T-helper 17 cell (primary cell): ENCODE data around the gene TXNRD2. TPM values are rescaled to one million over a fixed set of nuclear protein-coding genes. Genes with fewer than 3 reads are reported as not detected.

Experiments used
- ATAC-seq: fragments of 150-1000 bp; cut with Tn5 transposase; 2 replicates; pipeline ENCODE4 v1.10.0; 2021; ENCODE audit warnings: mild to moderate bottlenecking, moderate library complexity
- DNase-seq, 3 donors: peaks; one replicate each; pipeline versions ENCODE4 v3.0.0 to v3.0.0-alpha.2; 2020 to 2021
- H3K9me3 ChIP-seq: one replicate; pipeline ENCODE4 v1.7.0; 2013; ENCODE audit warnings: low read length, mild to moderate bottlenecking; ENCODE audit not compliant: control insufficient read depth, poor library complexity, severe bottlenecking
- H3K27ac Mint-ChIP-seq: one replicate; pipeline ENCODE4 v1.8.0; 2022; ENCODE audit warnings: mild to moderate bottlenecking, moderate library complexity, mixed read lengths
- H3K27me3 Mint-ChIP-seq: one replicate; pipeline ENCODE4 v1.8.0; 2022; ENCODE audit warnings: mixed read lengths
- H3K36me3 Mint-ChIP-seq: one replicate; pipeline ENCODE4 v1.8.0; 2022; ENCODE audit warnings: low read depth, mixed read lengths
- H3K4me1 Mint-ChIP-seq: one replicate; pipeline ENCODE4 v1.8.0; 2022; ENCODE audit warnings: mild to moderate bottlenecking, mixed read lengths
- H3K4me3 Mint-ChIP-seq: one replicate; pipeline ENCODE4 v1.8.0; 2022; ENCODE audit warnings: mild to moderate bottlenecking, moderate library complexity, mixed read lengths
- total RNA-seq, 4 donors: library from RNA in 2 of 4; stranded (reverse) in 2 of 4; gene quantifications; one replicate each; pipeline ENCODE4 v1.2.3 and lab custom pipeline; 2022 to 2026

TXNRD2 gene
- total RNA-seq, 2 donors from 2014 or later, result 16.8 to 25.6 TPM

DNA sequence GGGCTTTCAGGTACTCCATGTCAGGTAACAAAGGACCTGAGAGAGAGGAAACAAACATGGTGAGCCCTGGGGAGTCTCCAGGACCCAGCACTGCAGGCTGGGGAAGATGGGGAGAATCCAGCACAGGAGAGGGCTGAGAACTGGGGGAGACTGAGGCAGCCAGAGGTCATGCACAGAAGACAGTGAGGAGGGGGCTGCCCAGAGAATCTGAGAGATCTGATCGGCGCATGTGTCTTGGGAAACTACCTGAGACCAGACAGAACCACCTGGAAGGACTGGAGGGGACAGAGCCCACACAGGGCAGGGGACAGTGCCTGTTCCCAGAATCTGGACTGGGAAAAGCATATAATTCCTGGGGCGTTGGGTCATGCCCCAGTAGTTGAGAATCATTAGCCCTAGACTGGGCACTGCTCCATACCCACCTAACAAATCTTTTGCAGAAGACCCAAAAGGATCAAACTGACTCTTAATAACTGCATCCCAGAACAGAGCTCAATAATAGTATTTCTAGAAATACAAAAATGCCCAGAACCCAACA is 20.0 kb downstream of the TXNRD2 start:
- H3K4me3 Mint-ChIP-seq, result peak overlapping the region; percentile 12
- peaks cover 2% of the 10 kb centered on the region for H3K36me3 Mint-ChIP-seq
- peaks cover 6% of the 10 kb centered on the region for H3K4me1 Mint-ChIP-seq
- DNase-seq (no peak), ATAC-seq (no peak)
- no peaks in the 10 kb centered on the region for H3K9me3 ChIP-seq
- no peaks in the 10 kb centered on the region for H3K27me3 Mint-ChIP-seq
- no peak overlapping the region for H3K27ac Mint-ChIP-seq

DNA sequence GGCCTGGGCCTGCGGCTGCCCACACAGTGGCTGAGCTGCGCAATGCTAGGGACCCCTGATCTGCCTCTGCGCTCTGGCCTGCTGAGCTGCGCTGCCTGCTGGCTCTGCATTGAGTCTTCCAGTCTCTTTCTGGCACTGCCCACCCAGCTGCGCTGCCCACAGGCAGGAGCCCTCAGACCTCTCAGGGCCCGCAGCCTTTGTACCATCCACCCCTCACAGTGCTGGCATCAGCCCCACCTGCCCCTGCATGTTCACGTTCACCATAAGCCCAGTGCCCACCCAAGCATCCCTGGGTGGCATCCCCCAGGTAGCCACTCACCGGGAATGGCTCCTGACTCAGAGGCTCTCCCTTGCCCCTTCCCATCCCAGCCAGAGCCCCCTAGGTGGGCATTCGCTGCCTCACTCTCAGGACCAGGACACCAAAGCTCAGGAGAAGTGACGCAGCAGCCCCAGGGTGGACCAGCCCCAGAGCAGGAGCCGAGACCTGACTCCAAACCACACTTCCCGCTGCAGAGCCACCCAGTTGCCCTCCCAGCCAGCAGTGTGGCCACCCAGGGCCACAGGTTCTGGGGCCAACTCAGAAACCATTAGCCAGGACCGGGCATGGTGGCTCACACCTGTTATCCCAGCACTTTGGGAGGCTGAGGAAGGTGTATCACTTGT is 21.8 kb downstream of the TXNRD2 start:
- Mint-ChIP-seq H3K4me3 (no peak overlapping the region), H3K27me3 (no peaks in the 10 kb centered on the region), H3K27ac (no peak overlapping the region), H3K4me1 (peaks cover 6% of the 10 kb centered on the region), H3K36me3 (peaks cover 8% of the 10 kb centered on the region)
- H3K9me3 ChIP-seq, result no peaks in the 10 kb centered on the region
- no peak for DNase-seq
- ATAC-seq, result no peak

- H3K9me3 ChIP-seq, result no peaks in the 10 kb centered on the region
- Mint-ChIP-seq H3K27me3 (no peaks in the 10 kb centered on the region), H3K4me3 (no peak overlapping the region), H3K27ac (no peak overlapping the region), H3K4me1 (peaks cover 3% of the 10 kb centered on the region), H3K36me3 (peaks cover 20% of the 10 kb centered on the region)
- DNase-seq (no peak), ATAC-seq (no peak)
Observed at GRCh38 chr22:19918332-19919106, 23.1 kb downstream of the TXNRD2 start.

GRCh38 chr22:19917389-19918138 is 24.1 kb downstream of the TXNRD2 start:
- H3K36me3 Mint-ChIP-seq, result peaks cover 20% of the 10 kb centered on the region
- no peak for ATAC-seq
- peaks cover 3% of the 10 kb centered on the region for H3K4me1 Mint-ChIP-seq
- no peaks in the 10 kb centered on the region for H3K27me3 Mint-ChIP-seq
- no peak for DNase-seq
- no peak overlapping the region for H3K4me3 Mint-ChIP-seq
- no peaks in the 10 kb centered on the region for H3K9me3 ChIP-seq
- H3K27ac Mint-ChIP-seq, result no peak overlapping the region

DNA sequence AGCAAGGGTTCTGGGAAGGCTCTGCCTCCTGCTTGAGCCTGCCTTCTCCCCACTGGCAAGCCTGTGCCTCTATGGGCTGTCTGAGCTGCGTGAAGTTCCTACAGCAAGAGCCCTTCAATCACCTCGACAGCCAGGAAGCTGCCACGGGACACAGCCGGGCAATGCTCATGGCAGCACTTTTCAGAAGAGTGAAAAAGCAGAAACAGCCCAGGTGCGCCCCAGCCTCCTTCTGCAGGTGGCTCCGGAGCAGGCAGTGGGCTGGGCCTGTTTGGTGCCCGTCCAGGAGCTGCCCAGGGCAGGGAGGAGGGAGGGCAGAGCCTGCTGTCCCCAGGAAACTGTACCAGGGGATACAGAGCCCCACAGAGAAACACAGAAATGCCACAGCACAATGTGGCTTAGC is 24.7 kb downstream of the TXNRD2 start:
- ATAC-seq, result no peak
- no peak for DNase-seq
- no peaks in the 10 kb centered on the region for H3K9me3 ChIP-seq
- Mint-ChIP-seq H3K4me3 (no peak overlapping the region), H3K27me3 (no peaks in the 10 kb centered on the region), H3K4me1 (peaks cover 3% of the 10 kb centered on the region), H3K36me3 (peaks cover 20% of the 10 kb centered on the region), H3K27ac (no peak overlapping the region)

GRCh38 chr22:19916006-19916405 is 25.6 kb downstream of the TXNRD2 start:
- peaks cover 20% of the 10 kb centered on the region for H3K36me3 Mint-ChIP-seq
- ATAC-seq, result no peak

DNA sequence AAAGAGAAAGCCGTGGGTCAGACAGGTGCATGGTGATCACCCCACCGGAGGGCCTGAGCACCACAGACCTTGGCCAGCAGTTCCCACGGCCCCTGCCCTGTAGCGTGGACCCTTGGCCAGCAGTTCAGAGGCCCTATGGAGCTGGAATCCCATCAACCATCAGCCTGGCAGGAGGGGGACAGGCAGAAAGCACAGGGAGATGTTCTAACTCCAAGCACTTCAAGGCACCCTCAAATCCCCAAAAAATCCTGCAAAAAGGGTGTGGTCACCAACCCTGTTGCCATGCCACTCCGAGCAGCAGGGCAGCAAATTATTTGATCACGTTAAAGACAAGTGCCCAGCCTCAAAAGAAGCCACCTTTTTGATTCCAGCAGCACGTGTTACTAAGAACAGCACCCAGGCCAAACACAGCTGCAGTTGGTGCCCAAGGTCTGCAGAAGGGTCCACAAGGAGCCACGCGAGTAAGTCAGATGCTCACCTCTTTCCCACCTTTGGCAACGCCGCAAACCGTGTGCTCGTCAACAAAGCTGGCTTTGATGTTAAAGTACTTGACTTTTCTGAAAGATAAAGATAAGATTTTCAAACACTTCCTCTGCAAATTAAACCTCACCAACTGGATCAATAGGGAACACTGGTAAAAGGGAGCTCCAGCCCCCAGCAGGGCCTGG is 26.2 kb downstream of the TXNRD2 start:
- H3K27me3 Mint-ChIP-seq, result no peaks in the 10 kb centered on the region
- no peaks in the 10 kb centered on the region for H3K4me1 Mint-ChIP-seq
- ATAC-seq, result no peak
- H3K27ac Mint-ChIP-seq, result no peak overlapping the region
- peaks cover 20% of the 10 kb centered on the region for H3K36me3 Mint-ChIP-seq
- H3K9me3 ChIP-seq, result no peaks in the 10 kb centered on the region
- no peak for DNase-seq
- no peak overlapping the region for H3K4me3 Mint-ChIP-seq

More at GRCh38 chr22:19916006-19916405, 25.6 kb downstream of the TXNRD2 start:
- H3K4me1 Mint-ChIP-seq, result no peaks in the 10 kb centered on the region
- no peak overlapping the region for H3K4me3 Mint-ChIP-seq
- DNase-seq, result no peak
- H3K27me3 Mint-ChIP-seq, result no peaks in the 10 kb centered on the region
- no peak overlapping the region for H3K27ac Mint-ChIP-seq
- H3K9me3 ChIP-seq, result no peaks in the 10 kb centered on the region

- ATAC-seq, result no peak
- no peak for DNase-seq
- Mint-ChIP-seq H3K4me3 (no peak overlapping the region), H3K4me1 (peaks cover 3% of the 10 kb centered on the region), H3K36me3 (peaks cover 22% of the 10 kb centered on the region), H3K27ac (no peak overlapping the region), H3K27me3 (no peaks in the 10 kb centered on the region)
- H3K9me3 ChIP-seq, result no peaks in the 10 kb centered on the region
Observed at GRCh38 chr22:19914201-19914943, 27.2 kb downstream of the TXNRD2 start.

DNA sequence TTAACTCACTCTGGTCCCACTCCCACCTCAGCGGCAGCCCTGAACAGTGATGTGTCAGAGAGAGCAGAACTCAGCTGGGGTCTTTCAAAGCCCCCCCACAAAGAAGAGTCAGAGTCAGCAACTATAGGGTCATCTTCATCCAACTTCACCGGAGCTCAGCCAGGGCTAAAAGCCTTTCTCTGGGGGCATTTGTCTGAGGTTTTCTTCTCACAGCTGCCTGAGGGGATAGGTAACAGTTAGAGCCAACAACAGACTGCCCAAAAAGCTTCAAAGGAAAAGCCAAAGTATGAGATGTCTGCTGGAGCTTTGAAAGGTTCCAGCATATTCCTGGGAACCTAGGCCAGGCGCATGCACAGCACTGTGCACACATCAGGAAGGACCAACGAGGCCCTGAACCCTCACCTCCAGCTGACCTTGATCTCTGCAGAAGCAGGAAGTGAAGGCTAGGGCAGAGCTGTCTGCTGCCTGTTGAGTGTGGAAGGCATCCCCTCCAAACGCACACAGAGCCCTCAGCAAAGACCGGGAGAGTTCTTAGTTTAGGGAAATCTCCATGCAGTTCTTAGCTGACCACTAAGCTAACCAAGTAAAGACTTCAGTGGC is 28.2 kb downstream of the TXNRD2 start:
- ATAC-seq, result no peak
- DNase-seq, result no peak
- Mint-ChIP-seq H3K4me1 (peaks cover 3% of the 10 kb centered on the region), H3K4me3 (no peak overlapping the region), H3K27ac (no peak overlapping the region), H3K27me3 (no peaks in the 10 kb centered on the region), H3K36me3 (peaks cover 22% of the 10 kb centered on the region)
- no peaks in the 10 kb centered on the region for H3K9me3 ChIP-seq

GRCh38 chr22:19912271-19912999 is 29.2 kb downstream of the TXNRD2 start:
- Mint-ChIP-seq H3K4me1 (peaks cover 3% of the 10 kb centered on the region), H3K27ac (no peak overlapping the region), H3K27me3 (no peaks in the 10 kb centered on the region), H3K36me3 (peaks cover 20% of the 10 kb centered on the region), H3K4me3 (no peak overlapping the region)
- ATAC-seq (no peak), DNase-seq (no peak)
- no peaks in the 10 kb centered on the region for H3K9me3 ChIP-seq

DNA sequence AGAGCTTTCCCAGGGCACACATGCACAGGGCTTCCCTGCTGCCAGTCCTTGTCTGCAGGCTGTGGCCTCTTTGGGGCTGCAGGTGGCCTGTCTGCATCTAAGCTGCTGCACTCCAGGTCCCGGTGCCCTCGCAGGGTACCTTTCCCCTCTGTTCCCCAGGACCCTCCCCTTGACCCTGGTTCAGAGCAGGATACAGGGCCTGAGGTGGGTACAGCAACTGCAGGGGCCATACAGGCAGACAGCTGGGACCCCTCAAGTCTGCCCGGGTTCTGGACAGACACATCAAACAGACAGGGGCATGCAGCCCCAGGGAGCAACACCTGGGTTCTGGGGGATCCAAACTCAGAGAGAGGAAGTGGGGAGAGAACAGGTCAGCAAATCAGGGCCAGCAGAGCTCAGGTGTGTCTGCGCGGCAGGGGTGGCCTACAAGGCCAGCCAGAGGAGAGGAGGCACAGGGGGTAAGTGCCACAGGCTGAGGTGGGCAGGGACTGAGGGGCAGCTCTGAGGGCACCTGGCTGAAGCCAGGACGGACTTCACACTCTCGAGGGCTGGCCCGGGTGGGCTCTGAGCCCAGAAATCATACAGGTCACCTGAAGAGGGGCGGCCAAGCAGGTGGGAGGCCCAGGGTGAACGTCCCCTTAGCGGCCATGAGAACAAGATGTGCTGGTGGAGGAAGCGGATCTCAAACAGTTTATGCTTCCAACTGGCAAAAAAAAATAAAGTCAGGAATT is 29.9 kb downstream of the TXNRD2 start:
- H3K9me3 ChIP-seq, result no peaks in the 10 kb centered on the region
- no peak for ATAC-seq
- peaks cover 3% of the 10 kb centered on the region for H3K4me1 Mint-ChIP-seq
- peaks cover 20% of the 10 kb centered on the region for H3K36me3 Mint-ChIP-seq
- H3K4me3 Mint-ChIP-seq, result no peak overlapping the region
- no peak for DNase-seq
- no peaks in the 10 kb centered on the region for H3K27me3 Mint-ChIP-seq
- no peak overlapping the region for H3K27ac Mint-ChIP-seq
